IMR-90 (cell line): ENCODE data around the gene ZC2HC1C. TPM values are rescaled to one million over a fixed set of nuclear protein-coding genes. Genes with fewer than 3 reads are reported as not detected.

ENCODE experiments used
- ATAC-seq: fragments of 200-7000 bp; cut with Tn5 transposase; 2 replicates; pipeline ENCODE4 v1.9.1; 2020; ENCODE audit warnings: low read depth, mild to moderate bottlenecking, moderate library complexity
- BruUV-seq: library from RNA; stranded (reverse); fragments of 400-500 nt; replicated peaks from 2 replicates; lab custom pipeline; 2021; lab: Mats Ljungman, UMichigan
- CTCF ChIA-PET: fragments of 300-600 bp; formaldehyde crosslinking; extraction: SDS; loops from one replicate; lab custom pipeline; 2021; ENCODE audit warnings: antibody characterized with exemption; lab: Yijun Ruan, JAX
- POLR2A ChIA-PET: fragments of 300-600 bp; sonication (Branson Sonifier 250); formaldehyde crosslinking; loops from one replicate; lab custom pipeline; 2022; ENCODE audit warnings: antibody characterized with exemption; ENCODE audit not compliant: unreplicated experiment; lab: Charles Lee
- DNase-seq: peaks from one replicate; pipeline ENCODE4 v3.0.0; 2013
- H2AFZ ChIP-seq: replicated peaks from 2 replicates; pipeline ENCODE3; 2013; ENCODE audit warnings: low read length, mild to moderate bottlenecking; ENCODE audit not compliant: poor library complexity
- H2AK5ac ChIP-seq: 2 replicates; pipeline ENCODE4 v1.6.1; 2013; ENCODE audit warnings: low read depth, low read length, inconsistent platforms
- H2AK9ac ChIP-seq: replicated peaks from 2 replicates; pipeline ENCODE3; 2013; ENCODE audit warnings: mild to moderate bottlenecking, low read depth, low read length, moderate library complexity; ENCODE audit not compliant: poor library complexity
- H2BK120ac ChIP-seq: 2 replicates; pipeline ENCODE4 v1.6.1; 2013; ENCODE audit warnings: low read depth, low read length, inconsistent platforms
- H2BK15ac ChIP-seq: 3 replicates; pipeline ENCODE4 v1.6.1; 2013; ENCODE audit warnings: low read depth, low read length, inconsistent platforms
- H2BK20ac ChIP-seq: 2 replicates; pipeline ENCODE4 v1.6.1; 2013; ENCODE audit warnings: low read depth, mild to moderate bottlenecking, inconsistent platforms, low read length, moderate library complexity
- H2BK5ac ChIP-seq: 2 replicates; pipeline ENCODE4 v1.6.1; 2013; ENCODE audit warnings: mild to moderate bottlenecking, low read depth, low read length, inconsistent platforms; ENCODE audit not compliant: poor library complexity, severe bottlenecking
- H3K14ac ChIP-seq: replicated peaks from 2 replicates; pipeline ENCODE4 v1.6.1; 2013; ENCODE audit warnings: low read depth, low read length, inconsistent platforms
- H3K18ac ChIP-seq: 2 replicates; pipeline ENCODE4 v1.6.1; 2013; ENCODE audit warnings: low read depth, low read length, control low read depth
- H3K23ac ChIP-seq: 2 replicates; pipeline ENCODE4 v1.6.1; 2013; ENCODE audit warnings: low read depth, low read length, inconsistent platforms
- H3K27ac ChIP-seq: 2 replicates; pipeline ENCODE4 v1.5.1; 2013; ENCODE audit warnings: mild to moderate bottlenecking, control low read depth, low read length; ENCODE audit not compliant: insufficient read depth
- H3K27me3 ChIP-seq: 2 replicates; pipeline ENCODE4 v1.6.1; 2013; ENCODE audit warnings: low read length; ENCODE audit not compliant: control insufficient read depth, insufficient read depth
- H3K36me3 ChIP-seq: 2 replicates; pipeline ENCODE4 v1.6.1; 2013; ENCODE audit warnings: low read length, mixed read lengths; ENCODE audit not compliant: control insufficient read depth, insufficient read depth
- H3K4ac ChIP-seq: 2 replicates; pipeline ENCODE4 v1.6.1; 2013; ENCODE audit warnings: low read depth, low read length, inconsistent platforms
- H3K4me1 ChIP-seq: 2 replicates; pipeline ENCODE4 v1.6.1; 2013; ENCODE audit warnings: low read length, mixed read lengths; ENCODE audit not compliant: control insufficient read depth, insufficient read depth
- H3K4me2 ChIP-seq: 2 replicates; pipeline ENCODE4 v1.6.1; 2013; ENCODE audit warnings: low read depth, mild to moderate bottlenecking, control low read depth, low read length, moderate library complexity
- H3K4me3 ChIP-seq: 2 replicates; pipeline ENCODE4 v1.5.1; 2013; ENCODE audit warnings: low read depth, mild to moderate bottlenecking, control low read depth, low read length, moderate library complexity; ENCODE audit not compliant: insufficient read depth
- H3K56ac ChIP-seq: 2 replicates; pipeline ENCODE4 v1.6.1; 2013; ENCODE audit warnings: low read length, inconsistent platforms; ENCODE audit not compliant: insufficient read depth; ENCODE audit errors: extremely low read depth
- H3K79me1 ChIP-seq, 2 experiments: 2 replicates each; pipeline ENCODE4 v1.6.1; 2013; ENCODE audit warnings: low read length in 2 of 2, inconsistent platforms in 1 of 2, low read depth in 1 of 2
- H3K9ac ChIP-seq: 2 replicates; pipeline ENCODE4 v1.6.1; 2013; ENCODE audit warnings: low read depth, low read length, control low read depth
- H3K9me1 ChIP-seq: 2 replicates; pipeline ENCODE4 v1.6.1; 2013; ENCODE audit warnings: low read length, inconsistent platforms; ENCODE audit not compliant: insufficient read depth
- H3K9me3 ChIP-seq: 2 replicates; pipeline ENCODE4 v1.6.1; 2013; ENCODE audit warnings: low read length; ENCODE audit not compliant: control insufficient read depth, insufficient read depth
- H4K20me1 ChIP-seq: 2 replicates; pipeline ENCODE4 v1.6.1; 2013; ENCODE audit warnings: low read length, inconsistent platforms; ENCODE audit not compliant: insufficient read depth
- H4K5ac ChIP-seq: 2 replicates; pipeline ENCODE4 v1.6.1; 2013; ENCODE audit warnings: mild to moderate bottlenecking, low read depth, low read length, control low read depth
- H4K8ac ChIP-seq, 2 experiments: 2 replicates each; pipeline ENCODE4 v1.6.1; 2013; ENCODE audit warnings: low read depth in 2 of 2, low read length in 2 of 2, control low read depth in 1 of 2, inconsistent platforms in 1 of 2
- H4K91ac ChIP-seq: 2 replicates; pipeline ENCODE4 v1.6.1; 2013; ENCODE audit warnings: low read depth, low read length, inconsistent platforms; ENCODE audit not compliant: insufficient read depth
- BHLHE40 ChIP-seq: fragments of 150-350 bp; IDR thresholded peaks from 2 replicates; pipeline ENCODE4 v1.6.1; 2016; ENCODE audit warnings: mild to moderate bottlenecking, low read depth, low read length
- CEBPB ChIP-seq: IDR thresholded peaks from 2 replicates; pipeline ENCODE4 v1.6.1; 2012; ENCODE audit warnings: low read depth, low read length, improper control_type of control experiment
- ELK1 ChIP-seq: fragments of 150-350 bp; IDR thresholded peaks from 2 replicates; pipeline ENCODE4 v1.6.1; 2016; ENCODE audit warnings: low read depth, mild to moderate bottlenecking, low read length, moderate library complexity, borderline replicate concordance
- MAFK ChIP-seq: IDR thresholded peaks from 2 replicates; pipeline ENCODE4 v1.6.1; 2012; ENCODE audit warnings: low read depth, low read length, improper control_type of control experiment
- RAD21 ChIP-seq: IDR thresholded peaks from 2 replicates; pipeline ENCODE4 v1.6.1; 2012; ENCODE audit warnings: low read length, improper control_type of control experiment
- RCOR1 ChIP-seq: IDR thresholded peaks from 2 replicates; pipeline ENCODE4 v1.6.1; 2012; ENCODE audit warnings: mild to moderate bottlenecking, low read length, improper control_type of control experiment; ENCODE audit not compliant: insufficient replicate concordance
- RFX5 ChIP-seq: IDR thresholded peaks from 2 replicates; pipeline ENCODE4 v1.8.0; 2012; ENCODE audit warnings: low read depth, mild to moderate bottlenecking, low read length, moderate library complexity
- SMC3 ChIP-seq: fragments of 150-350 bp; IDR thresholded peaks from 2 replicates; pipeline ENCODE4 v1.6.1; 2016; ENCODE audit warnings: low read depth, mild to moderate bottlenecking, antibody characterized with exemption, low read length, moderate library complexity
- USF2 ChIP-seq: fragments of 150-350 bp; IDR thresholded peaks from 2 replicates; pipeline ENCODE4 v1.6.1; 2017; ENCODE audit warnings: mild to moderate bottlenecking, antibody characterized with exemption, low read length, low read depth
- WGBS, 2 experiments: methylation state at CpG; one replicate each; pipeline versions ENCODE4 v1.1.5 to v1.1.7; 2013; ENCODE audit warnings: missing lambda C conversion rate in 2 of 2; ENCODE audit not compliant: insufficient read length in 1 of 2; ENCODE audit errors: extremely low coverage in 2 of 2; 5-methylcytosine and 5-hydroxymethylcytosine counted together
- dilution Hi-C: fragments of 300-500 bp; cut with HindIII; formaldehyde crosslinking; loops from one replicate; pipeline ENCODE4 v1.14.3; 2018; ENCODE audit warnings: low sequenced_read_pairs; ENCODE audit not compliant: unreplicated experiment
- in situ Hi-C: fragments of 300-500 bp; cut with MboI; formaldehyde crosslinking; loops from 3 replicates; pipeline ENCODE4 v1.14.3; 2019; ENCODE audit warnings: low sequenced_read_pairs, inconsistent platforms, mixed read lengths
- intact Hi-C: fragments of 100-400 bp; cut with micrococcal nuclease; formaldehyde crosslinking; loops from 2 replicates; pipeline ENCODE4 v1.10.0; 2022
- polyA plus RNA-seq, 3 experiments: library from polyadenylated mRNA; depleted of rRNA; stranded (reverse); fragments of >200 nt; gene quantifications; 2 replicates each; pipeline ENCODE4 v1.2.3, GENCODE V29; 2012; ENCODE audit warnings: low replicate concordance in 1 of 3
- total RNA-seq: library from RNA; depleted of rRNA; stranded (reverse); fragments of >200 nt; gene quantifications from 2 replicates; pipeline ENCODE4 v1.2.3, GENCODE V29; 2012

ZC2HC1C gene
- total and polyA plus RNA-seq, 2 of the 4 experiments (the other 2 are of a cell fraction) = 0.15 to 0.54 TPM

DNA sequence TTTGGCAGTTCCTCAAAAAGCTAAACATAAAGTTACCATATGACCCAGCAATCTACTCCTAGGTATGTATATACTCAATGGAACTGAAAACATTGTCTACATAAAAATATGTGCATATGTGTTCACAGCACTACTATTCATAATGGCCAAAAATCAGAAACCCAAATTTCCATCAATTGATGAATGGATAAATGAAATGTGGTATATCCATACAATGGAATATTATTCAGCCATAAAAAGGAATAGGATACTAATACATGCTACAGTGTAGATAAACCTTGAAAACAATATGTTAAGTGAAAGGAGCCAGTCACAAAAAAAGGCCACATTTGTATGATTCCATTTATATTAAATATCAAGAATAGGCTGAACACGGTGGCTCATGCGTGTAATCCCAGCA lies 9.0 kb upstream of the ZC2HC1C start:
- Histone ChIP-seq H3K27ac (no peak overlapping the region), H3K9ac (no peak overlapping the region), H3K56ac (no peak overlapping the region), H3K4ac (no peak overlapping the region), H4K5ac (no peak overlapping the region), H2BK120ac (no peak overlapping the region), H2BK20ac (no peak overlapping the region), H2AFZ (no peak overlapping the region), H3K14ac (no peak overlapping the region), H3K9me3 (no peaks in the 10 kb centered on the region), H3K79me1 (peaks cover 23 to 35% of the 10 kb centered on the region in 2 experiments), H2AK5ac (no peak overlapping the region), H3K9me1 (peaks cover 3% of the 10 kb centered on the region; the same call in 1 of the 2 replicates), H2BK5ac (no peak overlapping the region), H3K18ac (no peak overlapping the region), H2AK9ac (no peak overlapping the region), H4K20me1 (no peaks in the 10 kb centered on the region), H4K8ac (no peak overlapping the region), H3K4me1 (peaks cover 4% of the 10 kb centered on the region; the same call in 1 of the 2 replicates), H3K27me3 (no peaks in the 10 kb centered on the region), H3K23ac (no peak overlapping the region), H2BK15ac (no peak overlapping the region), H3K36me3 (no peaks in the 10 kb centered on the region), H4K91ac (no peak overlapping the region), H3K4me3 (no peak overlapping the region), H3K4me2 (no peak overlapping the region)
- intact Hi-C loops = no loop called here
- dilution Hi-C loops = no loop called here
- BruUV-seq = no TSS peak
- CTCF ChIA-PET = no interaction called here
- WGBS, 2 experiments = no CpG with 5 or more reads among the region's 2 CpGs
- no peak for ATAC-seq
- in situ Hi-C loops = no loop called here
- no peak for DNase-seq
- TF ChIP-seq CEBPB (no peak), MAFK (no peak), SMC3 (no peak), RAD21 (no peak), ELK1 (no peak), RFX5 (no peak), BHLHE40 (no peak), USF2 (no peak), RCOR1 (no peak)
- POLR2A ChIA-PET = no interaction called here
